HG03095 (cell line): ENCODE results near the gene PTBP2.
A peak's percentile ranks its signal among the peaks of the same experiment; 100 is the strongest.

Experiments
- ATAC-seq: cut with Tn5 transposase; IDR thresholded peaks from one replicate; pipeline ENCODE4 v1.9.1; 2021; ENCODE audit warnings: moderate library complexity; ENCODE audit not compliant: unreplicated experiment

The PTBP2 gene

GRCh38 chr1:96721416-96722160, at the start of gene PTBP2:
PTBP2 (plus strand) TSS chr1:96721784; CDS start chr1:96721865, 81 bp downstream.
- peak; percentile 96 for ATAC-seq

- no peak for ATAC-seq
These were observed 46.7 kb upstream of the PTBP2 start for GRCh38 chr1:96674915-96675314.

- no peak for ATAC-seq
These were observed 39.5 kb upstream of the PTBP2 start for GRCh38 chr1:96682056-96682455.

- no peak for ATAC-seq
These were observed 37.7 kb upstream of the PTBP2 start for GRCh38 chr1:96683931-96684330.

- no peak for ATAC-seq
These were observed 36.8 kb upstream of the PTBP2 start for GRCh38 chr1:96684744-96685143.

GRCh38 chr1:96688767-96689166, 32.8 kb upstream of the PTBP2 start:
- no peak for ATAC-seq

GRCh38 chr1:96695954-96696353, 25.6 kb upstream of the PTBP2 start:
- no peak for ATAC-seq

- no peak for ATAC-seq
These were observed 23.1 kb upstream of the PTBP2 start for GRCh38 chr1:96698342-96698983.

GRCh38 chr1:96703186-96703585, 18.4 kb upstream of the PTBP2 start:
- ATAC-seq = no peak

- no peak for ATAC-seq
These were observed 14.6 kb upstream of the PTBP2 start for GRCh38 chr1:96707023-96707422.

- no peak for ATAC-seq
These were observed 13.1 kb upstream of the PTBP2 start for GRCh38 chr1:96708482-96708881.

- ATAC-seq = no peak
These were observed 10.7 kb upstream of the PTBP2 start for GRCh38 chr1:96710708-96711477.

- no peak for ATAC-seq
These were observed 7.9 kb upstream of the PTBP2 start for GRCh38 chr1:96713649-96714048.

GRCh38 chr1:96714881-96715280, 6.7 kb upstream of the PTBP2 start:
- ATAC-seq = no peak

GRCh38 chr1:96715482-96715881, 6.1 kb upstream of the PTBP2 start:
- no peak for ATAC-seq

- ATAC-seq = peak; percentile 4
These were observed 550 bp upstream of the PTBP2 start for GRCh38 chr1:96721053-96721415.

GRCh38 chr1:96722161-96722922, 758 bp downstream of the PTBP2 start:
- peak; percentile 45 for ATAC-seq

GRCh38 chr1:96722958-96723357, 1.4 kb downstream of the PTBP2 start:
- ATAC-seq = no peak

GRCh38 chr1:96723377-96723776, 1.8 kb downstream of the PTBP2 start:
- ATAC-seq = no peak

- no peak for ATAC-seq
These were observed 2.4 kb downstream of the PTBP2 start for GRCh38 chr1:96723936-96724335.

GRCh38 chr1:96727860-96728259, 6.3 kb downstream of the PTBP2 start:
- no peak for ATAC-seq
